Measurements from ENCODE around the gene SGPP2.

The SGPP2 gene

DNA sequence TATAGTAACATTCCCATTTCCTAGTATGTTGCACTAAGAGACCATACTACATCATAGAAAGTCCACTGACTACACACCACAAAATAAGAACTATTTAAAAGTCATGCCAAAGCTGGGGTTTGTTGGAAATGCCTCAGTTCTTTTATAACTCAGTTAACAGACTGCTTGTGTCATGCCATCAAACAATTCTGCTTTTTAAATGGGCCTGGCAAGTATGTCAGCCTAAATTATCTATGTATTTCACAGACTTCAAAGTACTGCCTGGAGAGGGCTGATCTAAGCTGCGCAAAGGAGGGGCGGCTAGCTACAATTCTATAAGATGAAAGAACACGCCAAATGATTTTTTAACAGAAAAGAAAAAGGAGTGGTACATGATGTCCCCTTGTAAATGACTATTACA, 182.0 kb downstream of the SGPP2 start:
- TF ChIP-seq TAF1 (IDR thresholded peaks at IDR 0.05; ENCODE audit: borderline replicate concordance, insufficient read depth, low read length) = no peak
- TF ChIP-seq POLR2AphosphoS5 (IDR thresholded peaks at IDR 0.05; ENCODE audit: low read depth, low read length) = no peak
- TF ChIP-seq FOXP2 (optimal IDR thresholded peaks at IDR 0.05; ENCODE audit: borderline replicate concordance, extremely low read depth, extremely low read length, insufficient read depth) = no peak
- TF ChIP-seq, protein P1, sequence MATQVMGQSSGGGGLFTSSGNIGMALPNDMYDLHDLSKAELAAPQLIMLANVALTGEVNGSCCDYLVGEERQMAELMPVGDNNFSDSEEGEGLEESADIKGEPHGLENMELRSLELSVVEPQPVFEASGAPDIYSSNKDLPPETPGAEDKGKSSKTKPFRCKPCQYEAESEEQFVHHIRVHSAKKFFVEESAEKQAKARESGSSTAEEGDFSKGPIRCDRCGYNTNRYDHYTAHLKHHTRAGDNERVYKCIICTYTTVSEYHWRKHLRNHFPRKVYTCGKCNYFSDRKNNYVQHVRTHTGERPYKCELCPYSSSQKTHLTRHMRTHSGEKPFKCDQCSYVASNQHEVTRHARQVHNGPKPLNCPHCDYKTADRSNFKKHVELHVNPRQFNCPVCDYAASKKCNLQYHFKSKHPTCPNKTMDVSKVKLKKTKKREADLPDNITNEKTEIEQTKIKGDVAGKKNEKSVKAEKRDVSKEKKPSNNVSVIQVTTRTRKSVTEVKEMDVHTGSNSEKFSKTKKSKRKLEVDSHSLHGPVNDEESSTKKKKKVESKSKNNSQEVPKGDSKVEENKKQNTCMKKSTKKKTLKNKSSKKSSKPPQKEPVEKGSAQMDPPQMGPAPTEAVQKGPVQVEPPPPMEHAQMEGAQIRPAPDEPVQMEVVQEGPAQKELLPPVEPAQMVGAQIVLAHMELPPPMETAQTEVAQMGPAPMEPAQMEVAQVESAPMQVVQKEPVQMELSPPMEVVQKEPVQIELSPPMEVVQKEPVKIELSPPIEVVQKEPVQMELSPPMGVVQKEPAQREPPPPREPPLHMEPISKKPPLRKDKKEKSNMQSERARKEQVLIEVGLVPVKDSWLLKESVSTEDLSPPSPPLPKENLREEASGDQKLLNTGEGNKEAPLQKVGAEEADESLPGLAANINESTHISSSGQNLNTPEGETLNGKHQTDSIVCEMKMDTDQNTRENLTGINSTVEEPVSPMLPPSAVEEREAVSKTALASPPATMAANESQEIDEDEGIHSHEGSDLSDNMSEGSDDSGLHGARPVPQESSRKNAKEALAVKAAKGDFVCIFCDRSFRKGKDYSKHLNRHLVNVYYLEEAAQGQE (IDR thresholded peaks at IDR 0.05; ENCODE audit: insufficient read depth in 1 of 2, low read depth in 2 of 2, low read length in 2 of 2) = no peak
- no peak for TF ChIP-seq SIN3A (IDR thresholded peaks at IDR 0.05; ENCODE audit: borderline replicate concordance, insufficient read depth, low read length)

DNA sequence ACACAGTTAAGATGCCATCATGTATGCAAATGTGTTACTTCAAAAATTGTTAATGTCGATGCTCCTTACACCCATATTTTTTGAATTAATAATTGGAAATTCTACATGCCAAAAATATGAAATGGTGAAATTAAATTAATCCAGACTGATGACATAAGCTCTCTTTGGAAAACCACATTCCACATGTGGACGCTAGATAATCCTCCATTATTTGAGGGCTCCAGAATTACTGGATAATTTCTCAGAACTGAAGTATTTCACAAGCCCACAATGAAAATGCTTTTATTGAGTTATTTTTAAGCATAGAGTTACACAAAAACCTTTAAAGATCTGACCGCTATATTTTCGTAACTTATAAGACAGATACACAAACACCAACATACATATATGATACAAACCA, 183.7 kb downstream of the SGPP2 start:
- TF ChIP-seq POLR2AphosphoS5 (IDR thresholded peaks at IDR 0.05; ENCODE audit: low read depth, low read length) (no peak), TAF1 (IDR thresholded peaks at IDR 0.05; ENCODE audit: borderline replicate concordance, insufficient read depth, low read length) (no peak), SIN3A (IDR thresholded peaks at IDR 0.05; ENCODE audit: borderline replicate concordance, insufficient read depth, low read length) (no peak), FOXP2 (optimal IDR thresholded peaks at IDR 0.05; ENCODE audit: borderline replicate concordance, extremely low read depth, extremely low read length, insufficient read depth) (no peak)
- TF ChIP-seq, protein P1 (IDR thresholded peaks at IDR 0.05; ENCODE audit: insufficient read depth in 1 of 2, low read depth in 2 of 2, low read length in 2 of 2) = no peak

DNA sequence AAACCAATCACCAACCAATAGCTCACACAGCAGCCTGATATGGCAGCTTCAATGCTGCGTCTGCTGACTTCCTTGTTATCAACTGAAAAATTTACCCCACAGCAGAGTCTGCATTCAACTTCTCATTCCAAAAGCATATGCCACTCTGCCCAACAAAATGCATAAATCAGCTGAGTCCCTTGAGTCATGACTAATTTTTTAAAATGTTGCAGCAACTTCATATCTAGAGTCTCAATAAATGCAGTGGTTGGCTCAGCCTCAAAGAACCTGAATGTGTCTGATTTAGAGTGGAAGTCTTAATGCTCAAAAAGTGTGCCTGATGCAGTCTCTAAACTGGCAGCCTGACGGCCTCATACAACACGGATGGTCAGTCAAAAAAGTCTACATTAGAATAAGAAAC, 185.0 kb downstream of the SGPP2 start:
- TF ChIP-seq POLR2AphosphoS5 (IDR thresholded peaks at IDR 0.05; ENCODE audit: low read depth, low read length) (no peak), FOXP2 (optimal IDR thresholded peaks at IDR 0.05; ENCODE audit: borderline replicate concordance, extremely low read depth, extremely low read length, insufficient read depth) (no peak), TAF1 (IDR thresholded peaks at IDR 0.05; ENCODE audit: borderline replicate concordance, insufficient read depth, low read length) (no peak), SIN3A (IDR thresholded peaks at IDR 0.05; ENCODE audit: borderline replicate concordance, insufficient read depth, low read length) (no peak)
- TF ChIP-seq, protein P1 (IDR thresholded peaks at IDR 0.05; ENCODE audit: insufficient read depth in 1 of 2, low read depth in 2 of 2, low read length in 2 of 2) = no peak

Data from PFSK-1 (cell line).